ENCODE measurements around the gene DNAH2.

DNAH2 gene

DNA sequence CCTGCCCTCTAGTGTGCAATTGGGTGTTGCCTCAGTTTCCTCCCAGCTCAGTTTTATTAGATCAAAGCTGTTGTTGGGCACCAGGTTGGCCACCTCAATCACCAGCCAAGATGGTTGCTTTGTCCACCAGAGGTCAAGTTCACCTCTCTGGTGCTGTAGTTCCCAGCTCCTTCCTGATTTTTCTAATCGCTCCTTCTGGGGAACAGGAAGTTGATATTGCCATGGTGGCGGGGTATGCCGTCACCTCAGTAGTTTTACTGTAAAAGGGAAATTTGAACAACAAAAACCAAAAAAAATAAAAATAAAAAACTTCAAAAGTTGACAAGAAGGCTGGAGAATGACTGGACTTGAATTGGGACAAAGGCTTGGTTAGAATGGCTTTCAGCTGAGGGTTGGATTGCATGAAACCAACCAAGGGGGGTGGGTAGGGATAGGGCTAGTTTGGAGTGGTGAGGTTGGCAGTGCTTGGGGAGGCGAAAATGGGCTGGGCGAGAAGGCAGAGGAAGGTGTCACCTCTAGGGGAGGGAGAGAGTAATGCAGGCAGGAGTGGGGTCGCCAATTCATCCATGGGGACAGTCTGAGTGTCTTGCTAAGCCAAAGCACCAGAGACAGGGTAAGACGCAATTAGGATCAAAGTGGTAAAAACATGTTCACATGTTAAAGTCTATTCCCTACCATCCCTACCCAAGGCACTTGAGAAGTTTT is 6.3 kb upstream of the DNAH2 start:
- H3K4me1 ChIP-seq (ENCODE audit: control insufficient read depth, low read depth, low read length): peaks cover 3% of the 10 kb centered on the region

DNA sequence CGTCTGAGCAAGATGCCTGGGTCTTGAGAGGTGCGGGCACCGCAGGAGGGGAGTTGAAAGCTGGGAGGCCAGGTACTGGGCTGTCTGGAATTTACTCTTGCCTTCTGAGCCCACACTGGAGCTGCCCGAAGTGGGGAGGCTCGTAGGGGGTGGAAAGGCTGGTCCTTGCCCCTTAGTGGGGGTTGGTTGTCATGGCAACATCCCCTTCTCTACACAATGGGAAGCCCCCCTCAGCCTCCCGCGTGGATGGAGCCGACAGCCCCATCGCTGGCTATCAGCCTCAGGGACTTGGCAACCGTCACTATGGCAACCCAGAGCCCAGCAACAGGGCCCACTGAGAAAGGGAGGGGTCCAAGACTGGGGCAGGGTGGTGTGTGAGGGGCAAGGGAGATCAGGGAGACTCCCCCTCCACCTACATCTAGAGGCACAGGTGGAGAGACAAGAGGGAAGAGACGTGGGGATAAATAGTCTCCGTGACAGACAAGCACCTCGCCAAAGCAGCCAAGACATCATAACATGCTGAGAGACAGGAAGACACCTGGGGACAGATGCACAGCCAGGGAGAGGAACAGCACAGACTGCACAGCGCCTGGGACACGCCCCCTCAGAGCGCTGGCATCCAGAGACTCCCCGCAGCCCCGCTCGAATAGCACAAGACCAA is 5.3 kb upstream of the DNAH2 start:
- no peaks in the 10 kb centered on the region for H3K27me3 ChIP-seq (ENCODE audit: insufficient read depth, low read length, poor library complexity)
- no peak overlapping the region for H3K4me2 ChIP-seq (ENCODE audit: low read length)
- no peaks in the 10 kb centered on the region for H3K36me3 ChIP-seq (ENCODE audit: control insufficient read depth, insufficient read depth, low read length)
- H3K4ac ChIP-seq (ENCODE audit: low read depth, low read length): no peak overlapping the region
- H3K79me1 ChIP-seq (ENCODE audit: low read length): no peaks in the 10 kb centered on the region
- no peaks in the 10 kb centered on the region for H3K79me2 ChIP-seq (ENCODE audit: control insufficient read depth, insufficient read depth, low read length)
- no peak overlapping the region for H3K23ac ChIP-seq (ENCODE audit: low read length)
- H4K5ac ChIP-seq (ENCODE audit: low read length): no peak overlapping the region
- peak; percentile 36 for DNase-seq
- no peak overlapping the region for H3K9ac ChIP-seq (ENCODE audit: low read length)
- H2AK5ac ChIP-seq (ENCODE audit: low read length): no peak overlapping the region
- no peak overlapping the region for H4K8ac ChIP-seq (ENCODE audit: low read depth, low read length)
- no peak overlapping the region for H3K56ac ChIP-seq (ENCODE audit: low read length)
- H3K18ac ChIP-seq (ENCODE audit: low read length): no peak overlapping the region
- no peak overlapping the region for H3K27ac ChIP-seq (ENCODE audit: low read depth, low read length)
- H2BK15ac ChIP-seq (replicated peaks; ENCODE audit: low read depth): no peak overlapping the region
- no peak overlapping the region for H3K4me3 ChIP-seq (ENCODE audit: low read length)
- no peak overlapping the region for H2BK120ac ChIP-seq (ENCODE audit: low read depth, low read length)
- no CpG with 5 or more reads among the region's 19 CpGs for WGBS (ENCODE audit: extremely low coverage, insufficient coverage, low lambda C conversion rate)
- H2BK5ac ChIP-seq (ENCODE audit: low read length): no peak overlapping the region
- H3K4me1 ChIP-seq (ENCODE audit: control insufficient read depth, low read depth, low read length): peaks cover 7% of the 10 kb centered on the region

More for the DNA sequence above, 6.3 kb upstream of the DNAH2 start:
- Histone ChIP-seq H3K4ac (ENCODE audit: low read depth, low read length) (no peak overlapping the region), H4K8ac (ENCODE audit: low read depth, low read length) (no peak overlapping the region), H3K79me2 (ENCODE audit: control insufficient read depth, insufficient read depth, low read length) (no peaks in the 10 kb centered on the region), H3K9ac (ENCODE audit: low read length) (no peak overlapping the region), H3K79me1 (ENCODE audit: low read length) (no peaks in the 10 kb centered on the region), H3K27me3 (ENCODE audit: insufficient read depth, low read length, poor library complexity) (peaks cover under 1% of the 10 kb centered on the region), H3K18ac (ENCODE audit: low read length) (no peak overlapping the region), H3K27ac (ENCODE audit: low read depth, low read length) (no peak overlapping the region), H4K5ac (ENCODE audit: low read length) (no peak overlapping the region), H2BK15ac (replicated peaks; ENCODE audit: low read depth) (no peak overlapping the region), H2BK5ac (ENCODE audit: low read length) (no peak overlapping the region), H3K56ac (ENCODE audit: low read length) (no peak overlapping the region), H2AK5ac (ENCODE audit: low read length) (no peak overlapping the region), H2BK120ac (ENCODE audit: low read depth, low read length) (no peak overlapping the region), H3K23ac (ENCODE audit: low read length) (no peak overlapping the region), H3K4me3 (ENCODE audit: low read length) (no peak overlapping the region), H3K36me3 (ENCODE audit: control insufficient read depth, insufficient read depth, low read length) (no peaks in the 10 kb centered on the region), H3K4me2 (ENCODE audit: low read length) (no peak overlapping the region)
- DNase-seq: peak; percentile 56
- WGBS (ENCODE audit: extremely low coverage, insufficient coverage, low lambda C conversion rate): no CpG with 5 or more reads among the region's 7 CpGs

DNA sequence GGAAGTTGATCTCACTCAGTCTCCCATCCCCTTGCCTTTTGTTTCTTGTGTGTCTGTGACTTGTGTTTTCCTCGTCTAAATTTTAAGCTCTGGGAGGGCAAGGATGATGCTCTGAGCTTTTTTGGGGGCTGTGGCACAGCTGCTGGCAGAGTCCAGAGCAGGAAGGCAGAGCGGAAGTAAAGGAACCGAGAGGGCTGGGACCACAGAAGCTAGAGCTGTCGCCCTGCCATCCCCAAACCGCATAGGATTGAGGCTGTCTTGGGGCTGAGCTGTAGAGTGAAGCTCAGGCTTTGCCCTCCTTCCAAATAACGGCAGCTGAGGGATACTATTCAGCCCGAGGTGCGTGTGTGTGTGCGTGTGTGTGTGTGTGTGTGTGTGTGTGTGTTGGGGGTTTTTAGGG is 3.8 kb upstream of the DNAH2 start:
- Histone ChIP-seq H3K56ac (ENCODE audit: low read length) (no peak overlapping the region), H2BK5ac (ENCODE audit: low read length) (no peak overlapping the region), H3K4ac (ENCODE audit: low read depth, low read length) (no peak overlapping the region), H2BK120ac (ENCODE audit: low read depth, low read length) (no peak overlapping the region), H4K5ac (ENCODE audit: low read length) (no peak overlapping the region), H3K27ac (ENCODE audit: low read depth, low read length) (no peak overlapping the region), H3K79me2 (ENCODE audit: control insufficient read depth, insufficient read depth, low read length) (no peaks in the 10 kb centered on the region), H3K4me2 (ENCODE audit: low read length) (no peak overlapping the region), H3K79me1 (ENCODE audit: low read length) (no peaks in the 10 kb centered on the region), H3K36me3 (ENCODE audit: control insufficient read depth, insufficient read depth, low read length) (no peaks in the 10 kb centered on the region), H3K23ac (ENCODE audit: low read length) (no peak overlapping the region), H3K27me3 (ENCODE audit: insufficient read depth, low read length, poor library complexity) (no peaks in the 10 kb centered on the region), H3K4me3 (ENCODE audit: low read length) (no peak overlapping the region), H2BK15ac (replicated peaks; ENCODE audit: low read depth) (no peak overlapping the region), H3K4me1 (ENCODE audit: control insufficient read depth, low read depth, low read length) (peaks cover 7% of the 10 kb centered on the region), H2AK5ac (ENCODE audit: low read length) (no peak overlapping the region), H3K9ac (ENCODE audit: low read length) (no peak overlapping the region), H3K18ac (ENCODE audit: low read length) (no peak overlapping the region), H4K8ac (ENCODE audit: low read depth, low read length) (no peak overlapping the region)
- DNase-seq: no peak
- no CpG with 5 or more reads among the region's 9 CpGs for whole genome bisulfite sequencing (ENCODE audit: extremely low coverage, insufficient coverage, low lambda C conversion rate)

DNA sequence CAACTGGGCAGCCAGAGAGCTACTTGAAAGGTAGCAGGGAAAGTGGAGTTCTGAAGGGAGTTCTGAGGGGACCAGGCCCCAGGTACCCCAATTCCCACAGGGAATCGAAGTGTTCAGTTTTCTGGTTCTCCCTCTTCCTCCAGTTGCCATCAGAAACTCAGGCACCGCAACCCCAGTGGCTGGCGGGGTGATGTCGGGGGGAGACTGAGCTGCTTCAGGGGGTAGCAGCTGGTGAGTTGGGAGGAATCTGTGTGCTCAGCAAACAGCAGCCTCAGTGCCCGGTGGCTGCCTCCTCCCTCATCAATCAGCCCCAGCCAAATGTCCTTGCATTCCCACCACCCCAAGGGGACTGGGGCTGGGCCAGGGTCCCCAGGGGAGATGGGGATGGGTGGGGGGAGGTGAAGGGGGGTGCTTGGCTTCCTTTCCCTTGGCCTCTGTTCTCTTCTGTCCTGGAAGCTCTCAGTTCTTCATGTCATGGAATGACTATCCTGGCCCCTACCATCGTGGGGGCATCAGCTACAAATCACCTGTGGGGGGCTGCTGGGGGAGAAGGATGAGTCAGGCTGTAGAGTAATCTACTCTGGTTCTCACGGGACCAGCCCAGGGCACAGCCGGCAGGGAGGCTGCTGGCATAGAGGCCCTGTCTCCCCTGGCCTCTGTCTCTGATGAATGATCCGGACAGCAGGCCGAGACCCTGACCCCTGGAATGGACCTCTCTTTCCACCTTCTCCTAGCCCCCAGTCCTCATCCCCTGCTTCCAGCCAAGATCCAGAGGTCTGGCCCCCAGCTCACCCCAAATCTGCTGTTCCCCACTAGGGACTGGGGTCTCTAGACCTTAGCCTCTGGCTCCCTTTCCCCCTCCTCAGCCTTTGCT is 2.6 kb upstream of the DNAH2 start:
- no peak overlapping the region for H3K4ac ChIP-seq (ENCODE audit: low read depth, low read length)
- H3K27me3 ChIP-seq (ENCODE audit: insufficient read depth, low read length, poor library complexity): no peaks in the 10 kb centered on the region
- no peaks in the 10 kb centered on the region for H3K79me1 ChIP-seq (ENCODE audit: low read length)
- no peak overlapping the region for H2AK5ac ChIP-seq (ENCODE audit: low read length)
- no peak overlapping the region for H3K18ac ChIP-seq (ENCODE audit: low read length)
- H4K5ac ChIP-seq (ENCODE audit: low read length): no peak overlapping the region
- H2BK15ac ChIP-seq (replicated peaks; ENCODE audit: low read depth): no peak overlapping the region
- no peak overlapping the region for H2BK5ac ChIP-seq (ENCODE audit: low read length)
- no peak overlapping the region for H4K8ac ChIP-seq (ENCODE audit: low read depth, low read length)
- no CpG with 5 or more reads among the region's 10 CpGs for WGBS (ENCODE audit: extremely low coverage, insufficient coverage, low lambda C conversion rate)
- no peak overlapping the region for H3K27ac ChIP-seq (ENCODE audit: low read depth, low read length)
- H3K4me2 ChIP-seq (ENCODE audit: low read length): no peak overlapping the region
- no peaks in the 10 kb centered on the region for H3K36me3 ChIP-seq (ENCODE audit: control insufficient read depth, insufficient read depth, low read length)
- H3K23ac ChIP-seq (ENCODE audit: low read length): no peak overlapping the region
- H3K4me3 ChIP-seq (ENCODE audit: low read length): no peak overlapping the region
- no peak for DNase-seq
- no peaks in the 10 kb centered on the region for H3K79me2 ChIP-seq (ENCODE audit: control insufficient read depth, insufficient read depth, low read length)
- H3K56ac ChIP-seq (ENCODE audit: low read length): no peak overlapping the region
- no peak overlapping the region for H3K9ac ChIP-seq (ENCODE audit: low read length)
- H3K4me1 ChIP-seq (ENCODE audit: control insufficient read depth, low read depth, low read length): peaks cover 7% of the 10 kb centered on the region
- no peak overlapping the region for H2BK120ac ChIP-seq (ENCODE audit: low read depth, low read length)

DNA sequence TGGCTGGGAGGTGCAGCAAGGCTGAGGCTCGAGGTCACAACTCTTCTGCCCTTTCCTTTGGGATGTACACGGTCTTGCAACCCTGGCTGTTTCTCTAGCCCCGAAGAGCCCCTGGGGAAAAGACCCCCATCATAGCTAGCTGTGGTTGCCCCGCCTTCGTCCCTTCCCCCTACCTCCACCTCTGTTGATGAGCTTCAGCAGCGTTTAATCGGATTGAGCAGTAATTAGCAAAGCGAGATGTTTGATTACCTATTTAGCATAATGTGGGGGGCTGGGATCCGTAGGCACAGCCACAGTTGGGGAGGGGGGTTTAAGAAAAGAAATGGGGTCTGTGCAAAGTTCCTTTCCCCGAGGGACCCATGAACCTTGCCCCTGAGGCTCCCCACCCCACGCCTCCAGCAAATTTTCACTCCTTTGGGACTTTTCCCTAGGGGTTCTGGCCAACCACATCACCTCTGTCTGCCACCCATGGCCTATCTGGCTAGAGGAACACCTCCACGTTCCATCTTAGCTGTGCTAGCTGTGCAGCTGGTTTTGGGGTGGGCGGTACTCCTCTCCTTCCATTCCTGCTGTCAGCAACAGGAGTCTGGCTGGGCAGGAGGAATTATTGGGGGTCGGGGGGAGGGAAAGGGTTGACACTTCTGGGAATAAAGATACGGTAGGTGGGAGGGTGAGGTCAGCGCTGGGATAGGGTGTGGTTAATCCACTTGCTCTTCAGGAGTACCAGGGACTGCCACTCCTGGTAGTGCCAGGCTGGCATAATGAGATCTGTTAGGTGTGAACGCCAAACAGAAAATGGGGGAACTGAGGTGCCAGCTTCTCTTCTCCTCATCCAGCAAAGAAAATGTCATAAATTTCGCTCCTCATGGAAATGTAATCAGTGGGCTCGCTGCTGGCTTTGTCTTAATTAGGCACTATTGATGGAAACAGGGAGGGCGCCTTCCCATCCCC is 1.3 kb upstream of the DNAH2 start:
- Histone ChIP-seq H3K27me3 (ENCODE audit: insufficient read depth, low read length, poor library complexity) (no peaks in the 10 kb centered on the region), H2BK120ac (ENCODE audit: low read depth, low read length) (no peak overlapping the region), H3K79me2 (ENCODE audit: control insufficient read depth, insufficient read depth, low read length) (no peaks in the 10 kb centered on the region), H4K8ac (ENCODE audit: low read depth, low read length) (no peak overlapping the region), H3K79me1 (ENCODE audit: low read length) (no peaks in the 10 kb centered on the region), H2BK15ac (replicated peaks; ENCODE audit: low read depth) (no peak overlapping the region), H2BK5ac (ENCODE audit: low read length) (no peak overlapping the region), H3K4me2 (ENCODE audit: low read length) (peak overlapping the region; percentile 27), H3K27ac (ENCODE audit: low read depth, low read length) (no peak overlapping the region), H3K18ac (ENCODE audit: low read length) (no peak overlapping the region), H4K5ac (ENCODE audit: low read length) (no peak overlapping the region), H3K4ac (ENCODE audit: low read depth, low read length) (no peak overlapping the region), H3K36me3 (ENCODE audit: control insufficient read depth, insufficient read depth, low read length) (no peaks in the 10 kb centered on the region), H3K4me3 (ENCODE audit: low read length) (no peak overlapping the region), H3K9ac (ENCODE audit: low read length) (peak overlapping the region; percentile 89), H3K23ac (ENCODE audit: low read length) (no peak overlapping the region), H3K4me1 (ENCODE audit: control insufficient read depth, low read depth, low read length) (peaks cover 7% of the 10 kb centered on the region), H3K56ac (ENCODE audit: low read length) (peak overlapping the region; percentile 47), H2AK5ac (ENCODE audit: low read length) (no peak overlapping the region)
- DNase-seq: no peak
- WGBS (ENCODE audit: extremely low coverage, insufficient coverage, low lambda C conversion rate): no CpG with 5 or more reads among the region's 20 CpGs
